ENCODE data around the gene HTR4.

HTR4 gene

DNA sequence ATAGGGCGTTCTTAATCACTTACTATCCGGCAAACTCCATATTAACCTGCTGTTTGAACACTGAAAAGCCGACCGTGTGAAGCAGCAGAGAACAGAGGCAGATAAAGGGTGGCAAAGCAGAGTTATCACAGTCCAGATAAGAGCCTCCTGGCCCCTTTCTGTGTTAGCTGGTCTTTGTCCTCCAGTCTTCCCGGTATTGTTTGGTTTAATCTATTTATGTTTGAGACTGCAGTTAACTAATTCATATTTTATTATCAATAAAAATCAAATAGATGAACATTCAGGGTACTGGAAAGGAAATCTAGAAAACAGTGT is 6.0 kb upstream of the HTR4 start:
- DNase-seq = no peak

- no peak for DNase-seq
These were observed 5.5 kb upstream of the HTR4 start for GRCh38 chr5:148659641-148660345.

DNA sequence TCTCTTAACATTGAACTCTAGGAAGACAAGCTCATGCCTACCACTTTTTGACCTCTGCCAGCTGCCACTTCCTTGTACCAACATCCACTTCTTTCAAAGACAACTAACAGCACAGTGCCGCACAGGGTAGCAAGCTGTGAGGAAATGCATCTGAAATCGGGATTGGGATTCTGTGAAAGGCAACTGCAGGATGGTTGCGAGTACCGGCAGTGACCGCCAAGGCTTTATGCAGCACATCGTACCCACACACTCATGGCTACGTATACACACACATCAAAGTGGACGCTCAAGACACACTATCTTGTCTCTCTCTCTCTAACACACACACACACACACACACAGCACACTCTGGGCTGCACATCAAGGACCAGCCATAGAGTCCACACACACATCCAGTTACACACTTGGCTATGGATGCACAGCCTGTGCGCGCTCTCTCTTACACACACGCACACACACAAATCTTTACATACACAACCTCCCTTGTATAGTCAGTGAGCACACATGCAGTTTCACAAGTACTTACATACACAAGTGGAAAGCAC is 964 bp downstream of the HTR4 start:
- DNase-seq = no peak

- DNase-seq = no peak
These were observed 2.8 kb downstream of the HTR4 start for GRCh38 chr5:148651528-148651927.

- no peak for DNase-seq
These were observed 8.8 kb downstream of the HTR4 start for GRCh38 chr5:148645527-148645926.

GRCh38 chr5:148641735-148642134 is 12.6 kb downstream of the HTR4 start:
- no peak for DNase-seq

GRCh38 chr5:148640471-148640870 is 13.9 kb downstream of the HTR4 start:
- DNase-seq = no peak

DNA sequence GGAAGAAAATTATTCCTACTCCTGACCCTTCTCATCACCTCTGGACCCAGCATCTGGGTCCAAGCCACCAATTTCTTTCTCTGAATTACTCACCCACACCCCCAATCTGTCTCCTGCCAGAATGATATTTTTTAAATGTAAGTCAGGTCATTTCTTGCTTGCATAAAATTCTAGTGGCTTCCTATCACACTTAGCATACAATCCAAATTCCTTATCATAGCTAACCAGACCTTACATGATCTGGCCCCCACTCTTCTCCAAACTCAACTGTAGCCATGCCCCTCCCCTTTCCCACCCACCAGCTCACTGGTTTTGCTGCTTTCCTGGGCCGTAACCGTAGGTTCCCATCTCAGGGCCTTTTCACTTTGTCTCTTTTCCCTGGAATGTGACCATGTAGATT is 15.2 kb downstream of the HTR4 start:
- no peak for DNase-seq

DNA sequence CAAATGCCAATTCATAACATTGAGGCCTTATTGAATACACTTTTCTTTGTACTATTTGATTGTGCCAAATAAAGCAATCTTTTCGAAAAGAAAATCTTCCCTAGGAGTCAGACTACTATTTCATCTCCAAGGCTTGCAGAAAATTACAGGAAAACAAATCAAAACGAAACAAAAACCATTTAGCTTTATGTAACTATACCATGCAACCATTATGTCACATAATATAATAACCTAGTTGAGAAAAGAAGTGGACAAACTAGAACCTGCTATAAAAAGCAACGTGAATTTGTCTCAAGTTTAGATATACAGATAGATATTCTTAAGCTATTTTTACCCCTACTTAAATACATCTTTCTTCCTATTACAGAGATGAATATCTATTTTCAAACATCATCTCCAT is 18.0 kb downstream of the HTR4 start:
- no peak for DNase-seq

- no peak for DNase-seq
These were observed 18.8 kb downstream of the HTR4 start for GRCh38 chr5:148635321-148636083.

DNA sequence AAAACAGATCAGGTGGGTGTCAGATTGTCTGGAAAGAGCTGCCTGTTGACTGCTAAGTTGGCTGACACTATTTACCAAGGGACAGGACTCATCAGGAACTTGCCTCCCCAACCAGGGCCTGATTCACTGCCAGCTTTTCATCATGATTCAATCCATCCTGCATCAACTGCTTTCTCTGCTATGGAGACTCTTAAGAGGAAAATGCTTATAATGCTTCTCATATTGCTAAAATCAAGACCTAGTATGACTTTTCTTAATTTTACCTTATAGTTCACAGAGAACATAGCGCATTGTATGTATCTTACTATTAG is 21.3 kb downstream of the HTR4 start:
- DNase-seq = no peak

DNA sequence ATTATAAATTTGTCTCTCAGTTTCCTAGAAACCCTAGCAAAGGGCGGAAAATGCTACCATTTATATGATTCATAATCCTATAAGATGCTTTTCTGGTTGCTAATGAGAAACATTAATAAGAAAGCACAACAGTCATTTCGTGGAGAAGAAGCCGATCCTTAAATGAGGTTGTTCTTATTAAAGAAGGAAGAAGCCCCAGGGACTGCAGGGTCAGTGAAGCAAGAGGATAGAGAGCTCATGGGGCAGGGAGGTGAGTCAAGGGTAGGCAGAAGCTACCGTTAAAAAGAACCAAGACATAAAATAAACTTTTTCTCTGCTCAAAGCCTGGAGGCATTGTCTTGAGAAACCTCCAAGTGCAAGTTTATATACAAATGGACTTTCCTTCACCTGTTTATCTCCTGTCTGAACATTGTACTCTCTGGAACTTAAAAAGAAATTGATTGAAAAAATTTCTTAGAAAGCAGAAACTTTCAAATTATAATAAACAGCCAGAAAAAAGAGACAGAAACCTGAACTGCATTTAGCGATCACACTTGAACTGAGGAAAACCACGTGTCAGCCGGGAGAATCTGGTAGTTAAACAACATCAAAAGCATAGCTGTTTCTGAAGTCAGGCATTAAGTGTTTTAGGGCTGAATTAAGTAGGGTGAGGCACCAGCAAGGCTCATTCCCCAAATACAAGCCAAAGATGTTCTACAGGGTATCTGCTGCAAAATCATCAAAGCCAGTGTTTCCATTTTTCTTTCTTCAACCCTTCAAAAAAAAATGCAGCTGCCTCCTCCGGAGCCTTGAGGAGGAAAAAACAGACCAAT is 21.9 kb downstream of the HTR4 start:
- DNase-seq = no peak

- no peak for DNase-seq
These were observed 27.3 kb downstream of the HTR4 start for GRCh38 chr5:148626986-148627385.

GRCh38 chr5:148626081-148626613 is 28.2 kb downstream of the HTR4 start:
- no peak for DNase-seq

DNA sequence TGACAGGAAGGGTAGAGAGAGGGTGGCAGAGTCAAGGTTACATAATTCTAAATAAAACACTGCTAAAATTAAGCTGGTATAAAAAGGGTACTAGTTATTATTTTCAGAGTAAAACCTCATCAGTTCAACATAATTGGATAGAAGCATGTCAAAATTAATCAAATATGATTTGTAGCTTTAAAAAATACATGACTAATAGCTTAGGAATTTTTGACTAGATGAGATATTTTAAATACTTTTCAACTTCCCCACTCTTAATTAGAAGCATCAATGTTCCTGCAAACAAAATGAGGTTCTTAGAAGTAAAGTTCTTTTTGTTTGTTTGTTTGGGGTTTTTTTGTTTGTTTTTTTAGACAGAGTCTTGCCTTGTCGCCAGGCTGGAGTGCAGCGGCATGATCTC is 29.1 kb downstream of the HTR4 start:
- no peak for DNase-seq

GRCh38 chr5:148623741-148624140 is 30.6 kb downstream of the HTR4 start:
- no peak for DNase-seq

DNA sequence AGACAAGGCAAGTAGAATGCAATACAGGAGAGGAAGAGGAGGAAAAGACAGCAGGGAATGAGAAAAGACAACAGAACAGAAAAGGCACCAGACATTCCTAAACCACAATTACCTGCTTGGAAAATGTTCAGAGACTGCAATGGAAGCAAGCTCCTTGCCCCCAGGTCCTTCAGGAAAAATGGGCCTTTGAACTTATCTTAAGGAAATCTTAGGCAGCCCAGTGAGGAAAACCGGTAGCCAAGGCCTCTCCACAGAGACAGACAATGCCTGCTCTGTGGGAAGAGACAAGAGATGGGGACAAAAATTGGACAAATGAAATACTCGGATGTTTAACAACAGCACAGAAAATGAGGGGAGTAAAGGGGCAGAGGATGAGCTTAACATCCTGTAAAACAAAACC is 31.2 kb downstream of the HTR4 start:
- DNase-seq = no peak

GRCh38 chr5:148620696-148621095 is 33.6 kb downstream of the HTR4 start:
- no peak for DNase-seq

DNA sequence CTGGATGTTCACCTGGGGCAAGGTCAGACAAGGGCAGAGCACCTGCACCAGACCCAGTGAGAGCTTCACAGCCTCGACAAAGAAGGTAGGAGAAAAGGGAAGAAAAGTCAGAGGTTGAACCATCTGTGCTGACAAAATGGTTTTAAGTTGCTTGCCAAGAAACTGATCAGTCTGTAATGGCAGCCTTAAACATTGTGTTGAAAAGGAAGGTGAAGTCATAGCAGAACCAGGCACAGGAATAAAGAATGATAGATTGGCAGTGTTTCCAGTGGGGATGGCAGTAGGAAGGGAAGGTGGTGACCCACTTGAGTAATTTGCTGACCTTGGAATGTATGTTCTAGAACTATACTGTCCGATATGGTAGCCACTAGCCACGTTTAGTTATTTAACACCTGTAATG is 34.2 kb downstream of the HTR4 start:
- no peak for DNase-seq

GRCh38 chr5:148619484-148619883 is 34.8 kb downstream of the HTR4 start:
- DNase-seq = no peak

DNA sequence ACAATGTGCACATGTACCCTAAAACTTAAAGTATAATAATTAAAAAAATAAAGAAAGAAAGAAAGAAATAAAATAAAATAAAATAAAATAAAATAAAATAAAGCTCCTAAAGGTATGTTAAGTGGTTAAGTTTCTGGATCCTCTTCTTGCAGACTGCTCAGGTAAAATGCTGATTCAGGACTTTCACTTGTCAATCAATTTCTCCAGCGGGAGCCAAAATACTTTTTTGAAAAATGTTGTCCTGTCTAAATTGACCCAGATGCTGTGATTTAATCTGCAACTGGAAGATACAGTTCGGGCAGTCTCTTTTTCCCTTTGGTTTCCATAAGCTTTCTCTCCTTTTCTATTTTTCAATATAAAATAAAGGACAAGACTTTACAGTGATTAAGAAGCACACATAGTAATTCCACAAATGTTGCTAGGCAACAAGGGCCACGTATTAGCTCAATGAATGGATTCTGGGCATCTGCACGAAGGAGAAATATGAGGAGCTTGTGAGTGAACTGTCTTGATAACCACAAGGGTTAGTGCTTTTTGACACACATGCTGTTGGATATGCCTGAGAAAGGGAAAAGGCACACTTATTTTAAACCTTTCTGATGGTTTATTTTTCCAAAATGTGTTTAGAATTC is 38.6 kb downstream of the HTR4 start:
- DNase-seq = no peak

DNA sequence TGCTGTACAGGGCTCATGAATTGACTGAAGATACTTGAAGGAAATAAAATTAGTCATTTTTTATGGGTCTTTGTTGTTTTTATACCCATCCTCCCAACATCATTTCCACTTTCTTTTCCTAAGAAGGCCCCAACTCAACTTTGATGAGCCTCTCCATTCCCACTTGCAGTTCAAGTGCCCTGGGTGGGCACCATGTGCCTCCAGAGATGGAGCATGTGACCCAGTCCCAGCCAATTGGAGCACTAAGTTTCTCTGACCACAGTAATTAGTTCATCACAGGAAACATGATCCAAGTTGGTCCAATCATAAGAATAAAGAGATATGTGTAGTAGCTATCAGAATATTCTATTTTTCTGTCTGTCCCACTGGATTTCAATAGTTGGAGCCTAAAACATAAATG is 46.9 kb downstream of the HTR4 start:
- no peak for DNase-seq

DNA sequence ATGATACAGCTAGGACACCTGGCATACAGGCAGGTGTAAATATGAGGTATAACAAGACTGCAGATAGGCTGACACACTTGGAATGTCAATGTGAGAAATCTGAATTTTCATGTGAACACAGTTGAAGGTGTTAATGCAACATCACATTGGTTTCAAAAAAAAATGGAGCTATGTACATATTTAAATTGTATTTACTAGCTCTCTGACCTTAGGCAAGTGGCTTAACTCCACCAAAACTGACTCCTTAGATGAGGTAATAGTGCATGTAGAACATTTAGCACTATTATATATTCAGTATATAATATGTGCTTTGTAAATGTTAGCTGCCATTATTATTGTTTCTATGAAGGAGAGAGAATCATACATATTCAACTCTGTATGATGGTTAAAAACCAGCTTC is 48.0 kb downstream of the HTR4 start:
- DNase-seq = no peak
